ENCODE measurements around the gene TLE4. TPM values are rescaled to one million over a fixed set of nuclear protein-coding genes. Genes with fewer than 3 reads are reported as not detected.

TLE4 gene
- total and polyA plus RNA-seq, 2 experiments from 2014 or later, result 45.8 to 72.9 TPM

GRCh38 chr9:79646096-79646495 lies 74.3 kb downstream of the TLE4 start:
- H4K20me1 ChIP-seq (replicated peaks; ENCODE audit: insufficient read depth), result 0 out of 2 replicates have a peak, but pooled peaks cover 6% of the 10 kb centered on the region

More at GRCh38 chr9:79646096-79646495, 74.3 kb downstream of the TLE4 start:
- Mint-ChIP-seq H3K27ac (no peak overlapping the region), H3K4me1 (peaks cover 11% of the 10 kb centered on the region), H3K36me3 (ENCODE audit: low read depth) (peaks cover 24% of the 10 kb centered on the region), H3K27me3 (ENCODE audit: insufficient read depth, low read depth, poor library complexity) (no peaks in the 10 kb centered on the region), H3K9me3 (peaks cover 8% of the 10 kb centered on the region; the same call in 2 of the 3 replicates), H3K4me3 (no peak overlapping the region)
- no peak overlapping the region for H3K27ac ChIP-seq (ENCODE audit: low read depth)
- no peak for TF ChIP-seq EZH2 (IDR thresholded peaks at IDR 0.05; ENCODE audit: low read depth, unreplicated experiment)
- no peak for TF ChIP-seq NANOG (IDR thresholded peaks at IDR 0.05; ENCODE audit: borderline replicate concordance)
- no peak for TF ChIP-seq CREB1 (CRISPR knock-in tag; IDR thresholded peaks at IDR 0.05; ENCODE audit: low read depth)
- TF ChIP-seq ZNF114 (CRISPR knock-in tag; IDR thresholded peaks at IDR 0.05), result no peak
- no peak for TF ChIP-seq EZH2phosphoT487 (IDR thresholded peaks at IDR 0.05; ENCODE audit: unreplicated experiment)
- TF ChIP-seq CTCF (conservative IDR thresholded peaks at IDR 0.05; ENCODE audit: low read depth in 2 of 2), result no peak
- TF ChIP-seq POLR2AphosphoS5 (IDR thresholded peaks at IDR 0.05; ENCODE audit: low read depth), result no peak
- TF ChIP-seq STAT1 (IDR thresholded peaks at IDR 0.05; ENCODE audit: unreplicated experiment), result no peak
- TF ChIP-seq ZNF462 (CRISPR knock-in tag; IDR thresholded peaks at IDR 0.05), result no peak
- TF ChIP-seq REST (IDR thresholded peaks at IDR 0.05; ENCODE audit: unreplicated experiment), result no peak
- no peak for TF ChIP-seq ETS1 (IDR thresholded peaks at IDR 0.05)
- no peak for TF ChIP-seq ZNF331 (CRISPR knock-in tag; IDR thresholded peaks at IDR 0.05; ENCODE audit: low read depth)
- no peak for TF ChIP-seq JUNB (IDR thresholded peaks at IDR 0.05; ENCODE audit: unreplicated experiment)
- no peak overlapping the region for H2AFZ ChIP-seq
- H3K27me3 ChIP-seq (ENCODE audit: insufficient read depth), result no peaks in the 10 kb centered on the region
- peaks cover 8% of the 10 kb centered on the region for H3K4me1 ChIP-seq (ENCODE audit: insufficient read depth)
- H3K4me3 ChIP-seq, result no peak overlapping the region
- H3K9me2 ChIP-seq (ENCODE audit: insufficient read depth), result no peaks in the 10 kb centered on the region
- no peak for DNase-seq (ENCODE audit: low spot score)
- ATAC-seq, result no peak
- peaks cover 6% of the 10 kb centered on the region; the same call in 1 of the 2 replicates for H3K79me2 ChIP-seq (replicated peaks; ENCODE audit: insufficient read depth)
- no peaks in the 10 kb centered on the region for H3F3A ChIP-seq (replicated peaks; ENCODE audit: low read depth)
- no peak overlapping the region for H3K4me2 ChIP-seq
- H3K36me3 ChIP-seq (ENCODE audit: insufficient read depth), result no peaks in the 10 kb centered on the region

All from GM23338 (cell line).